Activated effector memory CD4-positive, alpha-beta T cell treated with Interleukin-2 at 50 U/mL for 16 hours (primary cell): ENCODE data around the gene OR1Q1.
"Not testable (repeated sequence)": the region's sequence is repeated elsewhere in the genome, so short reads cannot be mapped to it uniquely, and the experiment has no call there.

Experiments used
- DNase-seq: peaks from one replicate; pipeline ENCODE4 v3.0.0-alpha.2; 2020

The OR1Q1 gene

DNA sequence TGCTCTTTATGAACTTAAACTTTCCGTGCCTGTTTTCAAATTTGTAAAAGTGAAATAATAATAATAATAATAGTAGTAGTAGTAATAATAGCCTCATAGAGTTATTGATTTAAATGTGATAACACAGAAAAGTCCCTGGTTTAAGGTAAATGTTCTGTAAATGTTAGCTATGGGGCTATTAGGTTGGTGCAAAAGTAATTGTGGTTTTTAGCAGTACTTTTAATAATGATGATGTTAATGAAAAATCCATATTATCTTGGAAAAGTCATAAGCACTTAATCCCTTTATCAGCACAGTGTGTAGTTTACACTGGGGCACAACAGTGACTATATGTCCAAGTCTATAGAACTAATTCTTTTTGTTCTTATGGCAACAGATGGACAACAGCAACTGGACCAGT, at the start of gene OR1Q1:
TSS of gene OR1Q1 (plus strand) at position 377 of the 400 bp plus-strand sequence. CDS start at position 377, 0 bp downstream.
- no peak for DNase-seq

DNA sequence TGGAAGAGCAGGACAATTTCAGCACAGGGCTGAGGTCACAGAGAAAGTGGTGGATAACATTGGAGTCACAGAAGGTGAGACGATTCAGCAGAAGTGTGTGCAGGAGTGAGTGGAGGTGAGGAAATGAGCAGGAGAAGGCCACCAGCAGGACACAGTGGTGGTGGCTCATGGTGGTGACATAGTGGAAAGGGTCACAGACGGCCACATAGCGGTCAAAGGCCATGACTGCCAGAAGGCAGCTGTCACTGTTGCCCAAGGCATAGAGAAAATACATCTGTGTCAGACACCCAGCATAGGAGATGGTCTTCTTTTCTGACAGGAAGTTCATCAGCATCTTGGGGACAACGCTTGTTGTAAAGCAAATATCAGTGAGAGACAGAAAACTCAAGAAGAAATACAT, 46.6 kb upstream of the OR1Q1 start:
- DNase-seq: no peak

DNA sequence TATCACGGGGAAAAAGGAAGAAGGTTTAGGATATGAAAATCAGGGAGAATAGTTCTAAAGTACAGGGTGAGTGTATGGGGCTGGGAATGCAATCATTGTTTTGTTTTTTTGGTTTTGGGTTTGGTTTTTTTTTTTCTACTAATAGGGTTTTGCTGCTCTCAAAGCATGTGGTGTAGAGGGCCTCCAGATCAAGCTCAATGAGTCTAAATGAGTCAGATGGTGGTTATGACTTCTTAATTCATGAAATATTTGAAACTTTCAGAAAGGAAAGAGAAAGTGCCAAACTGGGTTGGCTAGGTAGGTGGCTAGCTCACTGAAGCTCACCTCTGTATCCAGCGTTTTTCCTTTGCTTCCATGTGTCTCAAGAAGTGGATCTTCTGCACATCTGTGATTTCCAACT, 42.1 kb upstream of the OR1Q1 start:
- DNase-seq: no peak

DNA sequence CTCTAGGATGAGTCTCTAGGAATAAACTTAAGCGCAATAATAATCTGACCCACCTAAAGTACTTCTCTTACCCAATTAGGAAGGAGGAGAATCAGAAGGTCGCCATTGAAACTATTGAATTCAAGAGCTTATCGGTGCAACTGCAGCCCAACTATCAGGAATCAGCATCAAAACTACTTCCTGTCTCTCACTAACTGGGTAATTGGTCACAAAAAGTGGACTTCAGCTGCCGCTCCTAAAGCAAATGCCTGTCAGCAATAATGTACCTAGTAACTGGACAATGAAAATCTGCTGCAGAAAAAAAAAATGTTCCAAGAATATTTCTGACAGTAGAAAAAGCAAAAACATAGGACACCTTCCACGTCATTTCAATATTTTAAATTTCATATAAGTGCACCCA, 34.7 kb upstream of the OR1Q1 start:
- no peak for DNase-seq

DNA sequence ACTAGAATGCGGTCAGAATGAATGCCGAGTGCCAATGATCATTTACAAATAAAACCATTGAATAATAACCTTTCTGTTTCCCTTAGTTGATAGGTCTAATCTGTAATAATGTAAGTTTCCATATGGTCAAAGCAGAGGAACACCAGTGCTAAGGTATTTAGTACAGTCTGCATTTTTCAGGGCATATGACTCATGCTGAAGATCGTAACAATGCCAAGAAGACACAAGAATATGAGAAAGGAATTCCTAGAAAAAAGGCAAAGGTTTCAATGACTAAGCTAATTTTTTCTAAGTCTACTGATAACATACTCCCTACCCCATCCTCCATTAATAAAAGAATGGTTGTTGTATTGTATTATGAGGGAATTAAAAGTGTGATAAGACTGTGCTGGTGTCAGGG, 34.2 kb upstream of the OR1Q1 start:
- DNase-seq: no peak

DNA sequence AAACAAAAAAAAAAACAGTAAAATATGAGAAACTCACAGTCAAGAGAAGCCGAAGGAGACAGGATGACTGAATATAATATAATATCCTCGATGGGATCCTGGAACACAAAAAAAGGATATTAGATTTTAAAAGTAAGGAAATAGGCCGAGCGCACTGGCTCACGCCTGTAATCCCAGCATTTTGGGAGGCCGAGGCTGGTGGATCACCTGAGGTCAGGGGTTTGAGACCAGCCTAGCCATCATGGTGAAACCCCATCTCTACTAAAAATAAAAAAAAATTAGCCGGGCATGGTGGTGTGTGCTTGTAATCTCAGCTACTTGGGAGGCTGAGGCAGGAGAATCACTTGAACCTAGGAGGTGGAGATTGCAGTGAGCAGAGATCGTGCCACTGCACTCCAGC, 31.3 kb upstream of the OR1Q1 start, which contains the start of gene OR1L8:
TSS of gene OR1L8 (minus strand) at position 101 of the 400 bp plus-strand sequence. CDS start 14,907 bp downstream, outside the sequence.
- DNase-seq: not testable (repeated sequence)

DNA sequence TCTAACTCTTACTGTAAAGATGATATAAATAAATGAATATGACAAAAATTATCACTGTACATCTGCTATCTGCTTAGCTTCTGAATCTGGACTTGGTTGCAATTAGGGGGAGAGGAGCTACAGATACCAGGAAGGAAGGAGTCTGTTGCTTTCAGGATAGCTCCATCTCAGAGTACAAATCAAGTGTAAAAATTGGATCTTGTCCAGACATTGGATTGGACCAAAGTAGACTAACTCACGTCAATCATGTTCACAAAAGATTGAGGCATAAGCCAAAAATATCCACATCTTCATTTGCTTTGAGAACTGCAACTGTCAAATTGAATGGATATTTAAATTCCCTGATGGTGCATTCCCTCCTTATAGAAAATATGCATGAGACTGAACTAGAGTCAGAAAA, 8.8 kb upstream of the OR1Q1 start:
- no peak for DNase-seq

DNA sequence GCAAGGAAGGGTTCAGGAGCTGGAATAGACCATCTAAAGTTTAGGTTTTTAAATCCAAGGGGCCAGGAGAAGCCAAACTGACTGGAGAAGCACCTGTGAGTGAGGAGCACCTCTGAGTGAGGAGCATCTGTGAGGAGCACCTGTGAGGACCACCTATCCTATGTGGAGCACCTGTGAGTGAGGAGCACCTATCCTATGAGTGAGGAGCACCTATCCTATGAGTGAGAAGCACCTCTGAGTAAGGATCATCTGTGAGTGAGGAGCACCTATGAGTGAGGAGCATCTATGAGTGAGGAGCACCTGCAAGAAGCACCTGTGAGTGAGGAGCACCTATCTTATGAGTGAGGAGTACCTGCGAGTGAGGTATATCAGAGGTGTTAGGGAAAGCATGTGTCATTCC, 8.0 kb upstream of the OR1Q1 start:
- DNase-seq: no peak

DNA sequence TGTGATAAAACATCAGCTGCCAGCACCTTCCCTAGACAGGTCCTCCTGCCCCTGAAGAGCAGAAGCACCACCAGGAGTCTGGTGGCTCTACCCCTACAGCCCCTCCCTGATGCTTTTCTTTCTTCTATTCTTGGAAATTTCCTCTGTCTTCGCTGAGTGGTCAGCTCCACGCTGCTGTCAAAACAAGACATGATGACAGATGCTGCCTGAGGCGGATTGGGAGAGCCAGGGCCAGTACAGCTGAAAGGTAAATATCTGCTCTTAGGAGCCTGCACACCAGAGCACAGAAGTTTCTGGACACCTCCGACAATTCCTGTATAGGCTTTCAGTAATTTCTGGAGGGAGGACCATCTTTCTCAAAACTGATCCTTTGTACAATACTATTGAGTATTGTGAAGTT, 4.7 kb upstream of the OR1Q1 start:
- no peak for DNase-seq

- no peak for DNase-seq
These were observed 5.5 kb downstream of the OR1Q1 start for GRCh38 chr9:122619996-122620395.

- DNase-seq: no peak
These were observed 27.7 kb downstream of the OR1Q1 start for GRCh38 chr9:122642226-122642625.

GRCh38 chr9:122656378-122656777, 41.8 kb downstream of the OR1Q1 start:
- DNase-seq: no peak

GRCh38 chr9:122657527-122657926, 43.0 kb downstream of the OR1Q1 start, which contains the start of gene OR1B1:
Gene OR1B1 (minus strand): TSS chr9:122657627.
- DNase-seq: no peak

DNA sequence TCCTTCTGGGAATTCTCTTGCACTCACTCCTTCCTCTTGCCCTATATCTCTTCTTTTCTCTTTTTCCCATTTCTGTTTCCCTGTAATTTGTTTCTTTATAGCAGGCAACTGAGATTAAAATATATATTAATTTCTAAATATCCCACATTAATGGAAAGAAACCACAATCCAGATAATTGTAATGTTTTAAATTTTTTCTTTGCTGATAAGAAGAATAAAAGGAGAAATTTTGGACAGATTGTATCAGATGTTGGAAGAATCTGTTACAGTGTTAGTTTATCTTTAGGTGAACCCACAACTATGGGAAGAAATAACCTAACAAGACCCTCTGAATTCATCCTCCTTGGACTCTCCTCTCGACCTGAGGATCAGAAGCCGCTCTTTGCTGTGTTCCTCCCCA, 46.9 kb downstream of the OR1Q1 start, which contains the start of gene OR1L1:
TSS of gene OR1L1 (plus strand) at position 301 of the 400 bp plus-strand sequence. CDS start at position 301, 0 bp downstream.
- no peak for DNase-seq
